Activated B cell treated with CpG ODN at 0.5 μM for 24 hours (primary cell): Measurements from ENCODE around the gene BCAP31. TPM values are rescaled to one million over a fixed set of nuclear protein-coding genes. Genes with fewer than 3 reads are reported as not detected.
"Not testable (repeated sequence)": the region's sequence is repeated elsewhere in the genome, so short reads cannot be mapped to it uniquely, and the experiment has no call there.

Source experiments
- ATAC-seq: fragments of 200-7000 bp; cut with Tn5 transposase; one replicate; pipeline ENCODE4 v1.10.0; 2021; ENCODE audit warnings: low read depth, mild to moderate bottlenecking, moderate library complexity
- CTCF ChIA-PET: fragments of 350-600 bp; sonication (Branson Sonifier 250); formaldehyde crosslinking; loops from one replicate; lab custom pipeline; 2021; ENCODE audit warnings: antibody characterized with exemption; lab: Charles Lee
- POLR2A ChIA-PET: fragments of 350-600 bp; sonication (Branson Sonifier 250); formaldehyde crosslinking; loops from one replicate; lab custom pipeline; 2021; ENCODE audit warnings: antibody characterized with exemption; lab: Charles Lee
- DNase-seq: peaks from one replicate; pipeline ENCODE4 v3.0.0; 2022
- H3K27ac Mint-ChIP-seq: one replicate; pipeline ENCODE4 v1.8.0; 2020; ENCODE audit warnings: mixed read lengths
- H3K27me3 Mint-ChIP-seq: one replicate; pipeline ENCODE4 v1.8.0; 2021; ENCODE audit warnings: mixed read lengths
- H3K36me3 Mint-ChIP-seq: one replicate; pipeline ENCODE4 v1.8.0; 2021; ENCODE audit warnings: low read depth, mixed read lengths
- H3K4me1 Mint-ChIP-seq: one replicate; pipeline ENCODE4 v1.8.0; 2021; ENCODE audit warnings: mixed read lengths
- H3K4me3 Mint-ChIP-seq: one replicate; pipeline ENCODE4 v1.8.0; 2020; ENCODE audit warnings: mild to moderate bottlenecking, mixed read lengths
- H3K9me3 Mint-ChIP-seq: one replicate; pipeline ENCODE4 v1.8.0; 2020; ENCODE audit warnings: mixed read lengths
- intact Hi-C: fragments of 100-400 bp; cut with micrococcal nuclease; formaldehyde crosslinking; loops from one replicate; pipeline ENCODE4 v1.15.1; 2024
- total RNA-seq: library from RNA; stranded (reverse); gene quantifications from 2 replicates; pipeline ENCODE4 v1.2.3, GENCODE V29; 2022
- TF ChIP-seq, protein P1 (sequence below): fragments of 200-600 bp; IDR thresholded peaks from one replicate; pipeline ENCODE4 v1.8.0; 2022; ENCODE audit warnings: antibody characterized with exemption, mild to moderate bottlenecking

The BCAP31 gene
- total RNA-seq, 1 donor from 2014 or later = 90.5 TPM

DNA sequence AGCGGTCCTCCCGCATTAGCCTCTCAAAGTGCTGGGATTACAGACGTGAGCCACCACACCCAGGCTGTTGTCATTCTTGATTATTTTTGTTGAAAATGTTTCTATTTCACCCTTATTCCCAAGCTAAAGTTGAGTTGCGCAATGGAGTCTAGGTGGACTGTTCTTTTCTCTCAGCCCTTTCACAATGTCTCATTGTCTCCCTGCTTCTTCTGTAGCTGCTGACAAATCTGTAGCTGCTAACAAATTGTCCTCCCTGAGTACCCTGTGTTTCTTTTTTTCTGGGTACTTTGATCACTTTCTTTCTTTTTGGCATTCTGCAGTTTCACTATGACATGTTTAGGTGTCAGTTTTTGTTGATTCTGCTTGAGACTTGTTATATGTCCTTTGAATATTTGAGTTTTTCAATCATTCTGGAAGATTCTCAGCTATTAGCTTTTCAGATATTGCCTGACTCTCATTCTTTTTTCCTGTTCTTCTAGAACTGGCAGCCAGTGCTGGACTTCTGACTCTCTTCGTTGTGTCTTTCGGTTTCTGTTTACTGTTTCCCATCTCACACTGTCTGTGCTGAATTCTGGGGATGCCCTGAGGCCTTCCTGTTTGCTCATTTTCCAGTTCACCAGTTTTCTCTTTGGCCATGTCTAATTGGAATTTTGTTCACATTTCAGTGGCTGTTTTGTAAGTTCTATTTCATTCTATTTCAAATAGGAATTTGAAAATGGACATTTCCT lies 7.1 kb upstream of the BCAP31 start:
- Mint-ChIP-seq H3K9me3 (peaks cover 2% of the 10 kb centered on the region), H3K27ac (no peak overlapping the region), H3K36me3 (peaks cover 25% of the 10 kb centered on the region), H3K4me1 (peaks cover 45% of the 10 kb centered on the region), H3K4me3 (no peak overlapping the region), H3K27me3 (no peaks in the 10 kb centered on the region)
- TF ChIP-seq, protein P1, sequence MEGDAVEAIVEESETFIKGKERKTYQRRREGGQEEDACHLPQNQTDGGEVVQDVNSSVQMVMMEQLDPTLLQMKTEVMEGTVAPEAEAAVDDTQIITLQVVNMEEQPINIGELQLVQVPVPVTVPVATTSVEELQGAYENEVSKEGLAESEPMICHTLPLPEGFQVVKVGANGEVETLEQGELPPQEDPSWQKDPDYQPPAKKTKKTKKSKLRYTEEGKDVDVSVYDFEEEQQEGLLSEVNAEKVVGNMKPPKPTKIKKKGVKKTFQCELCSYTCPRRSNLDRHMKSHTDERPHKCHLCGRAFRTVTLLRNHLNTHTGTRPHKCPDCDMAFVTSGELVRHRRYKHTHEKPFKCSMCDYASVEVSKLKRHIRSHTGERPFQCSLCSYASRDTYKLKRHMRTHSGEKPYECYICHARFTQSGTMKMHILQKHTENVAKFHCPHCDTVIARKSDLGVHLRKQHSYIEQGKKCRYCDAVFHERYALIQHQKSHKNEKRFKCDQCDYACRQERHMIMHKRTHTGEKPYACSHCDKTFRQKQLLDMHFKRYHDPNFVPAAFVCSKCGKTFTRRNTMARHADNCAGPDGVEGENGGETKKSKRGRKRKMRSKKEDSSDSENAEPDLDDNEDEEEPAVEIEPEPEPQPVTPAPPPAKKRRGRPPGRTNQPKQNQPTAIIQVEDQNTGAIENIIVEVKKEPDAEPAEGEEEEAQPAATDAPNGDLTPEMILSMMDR = no peak
- intact Hi-C loops = no loop called here
- no peak for DNase-seq
- POLR2A ChIA-PET = no interaction called here
- ATAC-seq = no peak
- CTCF ChIA-PET = no interaction called here

DNA sequence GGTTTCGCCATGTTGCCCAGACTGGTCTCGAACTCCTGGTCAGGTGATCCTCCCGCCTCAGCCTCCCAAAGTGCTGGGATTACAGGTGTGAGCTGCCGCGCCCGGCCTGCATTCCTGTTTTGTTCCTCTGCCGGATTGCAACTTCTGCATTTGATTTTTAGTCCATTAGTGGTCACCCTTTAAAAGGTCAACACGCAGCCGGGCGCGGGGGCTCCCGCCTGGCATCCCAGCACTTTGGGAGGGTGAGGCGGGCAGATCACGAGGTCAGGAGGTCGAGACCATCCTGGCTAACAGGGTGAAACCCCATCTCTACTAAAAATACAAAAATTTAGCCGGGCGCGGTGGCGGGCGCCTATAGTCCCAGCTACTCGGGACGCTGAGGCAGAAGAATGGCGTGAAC lies 5.9 kb upstream of the BCAP31 start:
- H3K27ac Mint-ChIP-seq, ATAC-seq, intact Hi-C loops, H3K4me3 Mint-ChIP-seq, DNase-seq, POLR2A ChIA-PET, CTCF ChIA-PET, H3K27me3 Mint-ChIP-seq, H3K9me3 Mint-ChIP-seq: not testable (repeated sequence)
- peaks cover 20% of the 10 kb centered on the region for H3K36me3 Mint-ChIP-seq
- peaks cover 47% of the 10 kb centered on the region for H3K4me1 Mint-ChIP-seq

DNA sequence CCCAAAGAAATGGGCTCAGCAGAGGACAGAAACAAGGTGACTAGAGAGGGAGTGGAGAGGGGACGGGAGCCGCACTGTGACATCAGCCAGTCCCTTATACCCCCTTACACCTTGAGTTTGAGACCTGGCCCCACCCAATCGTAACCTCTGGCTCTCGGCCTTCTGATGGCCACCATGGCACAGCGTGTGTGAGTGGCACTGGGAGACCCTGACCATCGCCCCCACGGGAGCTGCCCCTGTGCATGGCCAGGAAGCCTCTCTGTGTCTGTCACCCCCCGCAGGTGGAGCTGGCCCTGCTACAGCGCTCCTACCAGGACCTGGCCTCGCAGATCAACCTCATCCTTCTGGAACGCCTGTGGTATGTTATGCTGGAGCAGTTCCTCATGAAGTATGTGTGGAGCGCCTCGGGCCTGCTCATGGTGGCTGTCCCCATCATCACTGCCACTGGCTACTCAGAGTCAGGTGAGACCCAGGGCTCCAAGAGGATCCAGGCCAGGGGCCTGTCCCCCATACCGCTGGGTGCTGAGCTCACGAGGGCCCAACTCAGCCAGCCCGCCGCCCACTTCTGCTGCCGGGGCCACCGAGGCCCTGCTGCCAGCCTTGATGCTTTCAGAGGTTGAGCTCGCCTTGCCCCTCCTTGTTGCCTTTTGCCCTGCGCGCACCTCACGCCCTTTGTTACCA lies 4.9 kb upstream of the BCAP31 start:
- H3K27ac Mint-ChIP-seq = no peak overlapping the region

DNA sequence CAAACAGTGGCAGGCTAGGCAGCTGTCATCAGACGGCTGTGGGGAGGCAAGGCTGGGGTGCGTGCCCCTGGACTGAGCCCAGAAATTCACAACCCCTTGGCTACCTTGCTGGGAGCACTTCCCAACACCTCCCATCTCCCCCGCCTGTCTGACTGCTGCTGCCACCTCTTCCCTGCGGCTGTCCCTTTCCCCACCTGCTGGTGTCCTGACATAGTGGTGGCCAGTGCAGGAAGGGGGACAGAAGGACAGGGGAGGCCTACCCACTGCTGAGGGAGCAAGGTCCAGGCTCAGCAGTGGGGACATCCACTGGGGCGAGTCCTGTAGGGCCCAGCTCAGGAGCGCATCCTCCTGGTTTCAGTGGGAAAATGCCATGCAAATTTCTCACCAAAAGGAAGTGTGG lies 3.9 kb upstream of the BCAP31 start:
- peaks cover 48% of the 10 kb centered on the region for H3K4me1 Mint-ChIP-seq
- intact Hi-C loops = loop anchor here (5.0 to 10.0 kb wide), 2 partner anchors 34 to 647 kb away; partner anchors contain the start of genes EMD, FLNA and PLXNB3
- ATAC-seq (no peak), DNase-seq (no peak)
- TF ChIP-seq, protein P1 = no peak
- H3K27me3 Mint-ChIP-seq = no peaks in the 10 kb centered on the region
- peaks cover 2% of the 10 kb centered on the region for H3K9me3 Mint-ChIP-seq
- POLR2A ChIA-PET = interaction anchor here (1.0 to 1.2 kb wide), 2 partner anchors 25 to 197 kb away, joined by 3 to 4 read pairs; no protein-coding TSS in a partner anchor
- peak overlapping the region; percentile 35 for H3K27ac Mint-ChIP-seq
- H3K36me3 Mint-ChIP-seq = peaks cover 18% of the 10 kb centered on the region
- CTCF ChIA-PET = no interaction called here
- no peak overlapping the region for H3K4me3 Mint-ChIP-seq

More for the DNA sequence above, 4.9 kb upstream of the BCAP31 start:
- ChIA-PET CTCF (no interaction called here), POLR2A (no interaction called here)
- H3K4me3 Mint-ChIP-seq = no peak overlapping the region
- peaks cover 44% of the 10 kb centered on the region for H3K4me1 Mint-ChIP-seq
- ATAC-seq (no peak), DNase-seq (no peak)
- TF ChIP-seq, protein P1 = no peak
- intact Hi-C loops = loop anchor here (5.0 to 10.0 kb wide), 2 partner anchors 33 to 646 kb away; partner anchors contain the start of genes EMD, FLNA and PLXNB3
- H3K27me3 Mint-ChIP-seq = no peaks in the 10 kb centered on the region
- H3K36me3 Mint-ChIP-seq = peaks cover 18% of the 10 kb centered on the region
- peaks cover 2% of the 10 kb centered on the region for H3K9me3 Mint-ChIP-seq

DNA sequence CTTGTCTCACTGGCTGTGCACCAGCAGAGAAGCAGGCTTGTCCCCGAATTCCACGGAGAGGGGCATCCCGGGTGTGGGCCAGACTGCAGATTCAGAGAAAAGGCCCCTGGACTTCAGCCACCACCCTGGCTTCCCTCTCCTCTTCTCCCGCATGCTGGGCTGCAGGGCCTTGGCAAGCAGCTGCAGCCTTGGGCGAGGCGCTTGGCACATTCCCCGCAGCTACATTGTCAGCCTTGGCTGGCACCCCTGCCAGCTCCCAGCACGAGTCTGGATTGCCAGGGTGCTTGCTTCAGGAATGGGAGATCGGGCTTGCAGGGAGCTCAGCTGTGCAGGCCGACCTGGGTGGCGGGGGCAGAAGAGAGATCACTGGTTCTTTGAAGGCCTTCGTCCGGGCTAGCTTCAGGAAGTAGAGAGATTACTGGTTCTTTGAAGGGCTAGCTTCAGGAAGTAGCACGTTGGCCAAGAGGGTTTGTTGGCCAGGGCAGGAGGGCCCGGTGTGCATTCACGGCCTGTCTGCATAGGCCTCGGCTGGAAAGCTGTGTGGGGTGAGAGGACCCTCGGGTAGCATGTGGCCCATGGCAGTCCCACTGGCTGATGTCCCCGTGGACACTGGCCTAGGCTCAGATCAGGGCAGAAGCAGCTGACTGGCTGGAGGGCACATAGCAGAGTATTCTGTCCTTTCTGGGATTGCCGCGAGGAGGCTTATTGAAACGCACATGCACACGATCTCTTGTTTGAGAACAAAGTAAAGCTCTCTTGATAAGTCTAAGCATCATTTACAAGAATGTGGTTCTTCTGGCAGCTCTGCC lies 3.1 kb upstream of the BCAP31 start:
- ChIA-PET CTCF (interaction anchor here (1.5 kb wide), 1 partner anchor 256 kb away, joined by 3 read pairs; no protein-coding TSS in a partner anchor), POLR2A (interaction anchor here (0.7 to 1.9 kb wide), 5 partner anchors 8 to 199 kb away, joined by 3 to 6 read pairs (median 3); partner anchors contain the start of gene SLC6A8)
- H3K9me3 Mint-ChIP-seq = peaks cover 2% of the 10 kb centered on the region
- intact Hi-C loops = loop anchor here (1.0 to 10.0 kb wide), 4 partner anchors 8 to 647 kb away; partner anchors contain the start of genes ARHGAP4, EMD, FLNA and PLXNB3
- peaks cover 21% of the 10 kb centered on the region for H3K36me3 Mint-ChIP-seq
- no peaks in the 10 kb centered on the region for H3K27me3 Mint-ChIP-seq
- peak overlapping the region; percentile 56 for H3K27ac Mint-ChIP-seq
- peaks cover 54% of the 10 kb centered on the region for H3K4me1 Mint-ChIP-seq
- DNase-seq (no peak), ATAC-seq (no peak)
- TF ChIP-seq, protein P1 = no peak
- peak overlapping the region; percentile 70 for H3K4me3 Mint-ChIP-seq
